Activated naive CD8-positive, alpha-beta T cell treated with anti-CD3 and anti-CD28 coated beads for 36 hours (primary cell): ENCODE results near the gene COL9A3. TPM values are rescaled to one million over a fixed set of nuclear protein-coding genes. Genes with fewer than 3 reads are reported as not detected.
"Not testable (repeated sequence)": the region's sequence is repeated elsewhere in the genome, so short reads cannot be mapped to it uniquely, and the experiment has no call there.

Source experiments
- DNase-seq: peaks from one replicate; pipeline ENCODE4 v3.0.0; 2021
- H3K27ac Mint-ChIP-seq: one replicate; pipeline ENCODE4 v1.8.0; 2022; ENCODE audit warnings: mild to moderate bottlenecking, moderate library complexity, mixed read lengths
- H3K27me3 Mint-ChIP-seq: one replicate; pipeline ENCODE4 v1.8.0; 2022; ENCODE audit warnings: mild to moderate bottlenecking, mixed read lengths
- H3K36me3 Mint-ChIP-seq: one replicate; pipeline ENCODE4 v1.8.0; 2021; ENCODE audit warnings: mild to moderate bottlenecking, mixed read lengths
- H3K4me1 Mint-ChIP-seq: one replicate; pipeline ENCODE4 v1.8.0; 2021; ENCODE audit warnings: mixed read lengths
- H3K4me3 Mint-ChIP-seq: one replicate; pipeline ENCODE4 v1.8.0; 2022; ENCODE audit warnings: mild to moderate bottlenecking, moderate library complexity, mixed read lengths
- H3K9me3 Mint-ChIP-seq: one replicate; pipeline ENCODE4 v1.8.0; 2022; ENCODE audit warnings: mixed read lengths
- total RNA-seq, 2 experiments: library from RNA; stranded (reverse); gene quantifications; one replicate each; pipeline ENCODE4 v1.2.3, GENCODE V29; 2021

COL9A3 gene
- total RNA-seq, 2 experiments from 2014 or later = 0.35 to 1.0 TPM

DNA sequence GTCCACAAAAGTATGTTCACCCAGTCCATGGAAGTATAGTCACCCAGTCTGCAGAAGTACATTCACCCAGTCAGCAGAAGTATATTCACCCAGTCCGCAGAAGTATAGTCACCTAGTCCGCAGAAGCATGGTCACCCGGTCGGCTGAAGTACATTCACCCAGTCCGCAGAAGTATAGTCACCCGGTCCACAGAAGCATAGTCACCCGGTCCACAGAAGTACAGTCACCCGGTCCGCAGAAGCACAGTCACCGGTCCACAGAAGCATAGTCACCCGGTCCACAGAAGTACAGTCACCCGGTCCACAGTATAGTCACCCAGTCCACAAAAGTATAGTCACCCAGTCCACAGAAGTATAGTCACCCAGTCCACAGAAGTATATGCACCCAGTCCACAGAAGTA lies 36.0 kb downstream of the COL9A3 start:
- Mint-ChIP-seq H3K4me3 (no peak overlapping the region), H3K27ac (no peak overlapping the region), H3K27me3 (no peaks in the 10 kb centered on the region), H3K36me3 (peaks cover 18% of the 10 kb centered on the region), H3K4me1 (peaks cover 2% of the 10 kb centered on the region), H3K9me3 (no peaks in the 10 kb centered on the region)
- no peak for DNase-seq

DNA sequence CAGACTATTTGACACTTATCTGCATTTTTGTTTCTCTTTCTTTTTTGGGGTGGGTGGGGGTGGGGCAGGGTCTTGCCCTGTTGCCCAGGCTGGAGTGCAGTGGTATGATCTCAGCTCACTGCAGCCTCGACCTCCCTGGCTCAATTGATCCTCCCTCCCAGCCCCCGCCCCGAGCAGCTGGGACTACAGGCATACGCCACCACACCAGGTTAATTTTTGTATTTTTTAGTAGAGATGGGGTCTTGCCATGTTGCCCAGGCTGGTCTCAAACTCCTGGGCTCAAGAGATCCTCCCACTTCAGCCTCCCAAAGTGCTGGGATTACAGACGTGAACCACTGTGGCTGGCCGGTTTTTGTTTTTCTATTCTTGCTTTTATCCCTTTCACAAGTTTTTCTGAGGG lies 36.5 kb downstream of the COL9A3 start:
- not testable (repeated sequence) for H3K27me3 Mint-ChIP-seq

GRCh38 chr20:62854121-62854520 lies 37.3 kb downstream of the COL9A3 start:
- Mint-ChIP-seq H3K9me3 (no peaks in the 10 kb centered on the region), H3K27ac (no peak overlapping the region), H3K4me3 (no peak overlapping the region), H3K27me3 (no peaks in the 10 kb centered on the region), H3K4me1 (peaks cover 7% of the 10 kb centered on the region), H3K36me3 (peaks cover 21% of the 10 kb centered on the region)
- no peak for DNase-seq

More for the DNA sequence above, 36.5 kb downstream of the COL9A3 start:
- peaks cover 21% of the 10 kb centered on the region for H3K36me3 Mint-ChIP-seq
- DNase-seq, H3K9me3 Mint-ChIP-seq, H3K4me3 Mint-ChIP-seq, H3K4me1 Mint-ChIP-seq, H3K27ac Mint-ChIP-seq: not testable (repeated sequence)

DNA sequence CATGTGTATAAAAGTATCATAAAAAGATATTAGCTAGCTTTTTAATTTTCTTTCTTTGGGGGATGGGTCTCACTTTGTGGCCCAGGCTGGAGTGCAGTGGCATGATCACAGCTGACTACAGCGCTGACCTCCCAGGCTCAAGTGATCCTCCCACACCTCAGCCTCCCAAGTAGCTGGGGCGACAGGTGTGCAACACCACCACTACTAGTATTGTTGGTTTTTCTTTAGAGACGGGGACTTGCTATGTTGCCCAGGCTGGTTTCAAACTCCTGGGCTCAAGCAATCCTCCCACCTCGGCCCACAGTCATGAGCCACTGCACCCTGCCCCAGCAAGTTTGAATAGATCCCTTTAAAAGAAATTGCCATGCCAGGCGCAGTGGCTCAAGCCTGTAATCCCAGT lies 38.3 kb downstream of the COL9A3 start:
- H3K9me3 Mint-ChIP-seq = no peaks in the 10 kb centered on the region
- no peak overlapping the region for H3K27ac Mint-ChIP-seq
- no peak overlapping the region for H3K4me3 Mint-ChIP-seq
- H3K27me3 Mint-ChIP-seq = no peaks in the 10 kb centered on the region
- peaks cover 17% of the 10 kb centered on the region for H3K4me1 Mint-ChIP-seq
- peaks cover 21% of the 10 kb centered on the region for H3K36me3 Mint-ChIP-seq
- DNase-seq = no peak

DNA sequence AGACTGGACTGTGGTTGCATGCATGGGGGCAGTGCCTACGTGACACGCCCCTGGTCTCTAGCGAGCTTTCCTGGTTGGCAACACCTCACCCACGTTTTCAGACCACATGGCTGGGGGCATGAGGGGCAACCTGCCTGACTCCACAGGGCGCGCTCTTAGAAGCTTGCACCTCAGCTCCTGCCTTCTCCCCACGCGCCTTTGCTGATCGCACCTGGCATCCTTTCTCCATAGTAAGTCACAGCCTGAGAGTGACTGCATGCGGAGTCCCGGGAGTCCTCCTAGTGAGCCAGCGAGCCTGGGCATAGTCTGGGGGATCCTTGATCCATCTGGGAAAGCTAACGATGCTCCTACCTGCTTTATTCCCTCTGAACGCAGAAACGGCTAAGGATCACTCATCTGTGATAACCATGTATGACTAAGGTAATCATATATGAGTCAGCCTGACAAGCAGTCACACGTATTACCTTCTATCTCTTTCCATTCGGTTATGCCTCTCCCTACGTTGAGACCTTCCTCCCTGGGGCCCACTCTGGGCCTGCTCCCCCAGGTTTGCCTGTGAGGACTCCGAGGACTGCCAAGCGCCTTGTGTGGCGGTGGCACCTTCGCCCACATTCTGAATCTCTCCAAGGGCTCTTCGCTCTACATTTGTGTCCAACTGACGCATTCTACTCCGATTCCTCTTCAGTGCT lies 40.2 kb downstream of the COL9A3 start:
- no peak overlapping the region for H3K27ac Mint-ChIP-seq
- no peaks in the 10 kb centered on the region for H3K27me3 Mint-ChIP-seq
- H3K9me3 Mint-ChIP-seq = no peaks in the 10 kb centered on the region
- no peak overlapping the region for H3K4me3 Mint-ChIP-seq
- DNase-seq = no peak
- peaks cover 23% of the 10 kb centered on the region for H3K36me3 Mint-ChIP-seq
- peaks cover 23% of the 10 kb centered on the region for H3K4me1 Mint-ChIP-seq

- H3K4me3 Mint-ChIP-seq = no peak overlapping the region
- peaks cover 3% of the 10 kb centered on the region for H3K9me3 Mint-ChIP-seq
- H3K27me3 Mint-ChIP-seq = no peaks in the 10 kb centered on the region
- no peak for DNase-seq
- peaks cover 23% of the 10 kb centered on the region for H3K4me1 Mint-ChIP-seq
- H3K27ac Mint-ChIP-seq = no peak overlapping the region
- peaks cover 17% of the 10 kb centered on the region for H3K36me3 Mint-ChIP-seq
Observed at GRCh38 chr20:62858058-62858830, 41.4 kb downstream of the COL9A3 start.

GRCh38 chr20:62859721-62860120 lies 42.9 kb downstream of the COL9A3 start:
- DNase-seq = no peak
- H3K4me1 Mint-ChIP-seq = peaks cover 23% of the 10 kb centered on the region
- peaks cover 3% of the 10 kb centered on the region for H3K9me3 Mint-ChIP-seq
- H3K27me3 Mint-ChIP-seq = no peaks in the 10 kb centered on the region
- peaks cover 16% of the 10 kb centered on the region for H3K36me3 Mint-ChIP-seq
- H3K4me3 Mint-ChIP-seq = peak overlapping the region; percentile 74
- no peak overlapping the region for H3K27ac Mint-ChIP-seq

- Mint-ChIP-seq H3K9me3 (peaks cover 3% of the 10 kb centered on the region), H3K4me3 (peak overlapping the region; percentile 74), H3K27me3 (no peaks in the 10 kb centered on the region), H3K36me3 (peaks cover 15% of the 10 kb centered on the region), H3K27ac (no peak overlapping the region), H3K4me1 (peaks cover 23% of the 10 kb centered on the region)
- no peak for DNase-seq
Observed at GRCh38 chr20:62860391-62860923, 43.6 kb downstream of the COL9A3 start.

DNA sequence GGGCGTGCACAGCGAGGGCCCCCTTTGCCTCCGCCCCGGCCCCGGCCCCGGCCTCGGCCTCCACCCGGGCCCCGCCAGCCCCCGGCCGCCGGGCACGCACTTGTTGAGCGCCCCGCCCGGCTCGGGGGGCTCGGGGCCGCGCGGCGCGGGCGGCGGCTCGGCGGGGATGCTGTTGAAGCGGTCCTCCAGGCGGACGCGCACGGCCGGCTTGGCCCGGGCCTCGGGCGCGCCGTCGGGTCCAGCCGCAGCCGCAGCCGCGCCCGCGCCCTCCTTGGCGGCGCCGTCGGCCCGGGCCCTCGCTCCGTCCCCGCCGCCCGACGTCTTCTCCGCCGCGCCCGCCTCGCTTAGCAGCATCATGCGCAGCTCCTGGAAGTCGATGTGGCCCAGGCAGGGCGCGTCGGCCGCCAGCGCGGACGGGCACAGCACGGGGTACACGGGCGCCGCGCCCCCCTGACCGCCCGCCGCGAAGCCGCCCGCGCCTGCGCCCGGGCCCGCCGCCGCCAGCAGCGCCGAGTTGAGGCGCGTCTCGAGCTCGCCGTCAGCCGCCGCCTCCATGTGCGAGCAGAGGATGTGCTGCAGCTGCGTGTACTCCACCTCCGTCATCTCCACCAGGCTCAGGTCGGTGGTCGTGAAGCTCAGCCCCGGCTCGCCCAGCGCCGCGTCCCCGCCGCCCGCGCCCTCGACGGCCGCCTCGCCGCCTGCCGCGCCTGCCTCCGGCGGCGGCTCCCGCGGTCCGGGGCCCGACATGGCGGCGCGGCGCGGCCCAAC lies 44.3 kb downstream of the COL9A3 start:
- Mint-ChIP-seq H3K27me3 (no peaks in the 10 kb centered on the region), H3K4me1 (peaks cover 23% of the 10 kb centered on the region), H3K36me3 (peaks cover 15% of the 10 kb centered on the region), H3K4me3 (peak overlapping the region; percentile 18), H3K27ac (no peak overlapping the region), H3K9me3 (peaks cover 3% of the 10 kb centered on the region)
- peak; percentile 60 for DNase-seq

DNA sequence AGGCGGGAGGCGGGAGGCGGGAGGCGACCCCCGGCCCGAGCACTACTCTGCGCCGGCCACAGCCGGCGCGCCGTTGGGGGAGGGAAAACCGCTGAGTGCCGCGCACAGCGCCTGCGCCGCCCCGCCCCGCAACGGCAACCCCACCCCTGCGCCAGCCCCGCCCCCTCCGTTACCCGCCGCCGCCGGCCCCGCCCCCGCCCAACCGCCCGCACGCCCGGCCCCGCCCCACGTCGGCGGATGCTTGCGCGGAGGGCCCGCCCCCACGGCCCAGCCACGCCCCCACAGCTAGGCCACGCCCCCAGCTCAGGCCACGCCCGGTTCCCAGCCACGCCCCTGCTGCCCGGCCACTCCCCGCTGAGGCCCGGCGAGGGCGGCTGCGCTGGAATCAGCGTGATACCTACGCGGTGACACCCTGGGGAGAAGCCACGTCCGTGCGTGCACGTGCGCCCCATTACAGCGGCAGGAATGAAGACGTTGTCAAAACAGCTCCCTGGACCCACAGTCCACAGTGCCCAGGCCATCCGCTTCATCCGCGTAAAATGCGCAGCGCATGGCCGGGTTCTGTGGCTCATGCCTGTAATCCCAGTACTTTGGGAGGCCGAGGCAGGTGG lies 45.0 kb downstream of the COL9A3 start, which contains the start of gene TCFL5:
Gene TCFL5 (minus strand): TSS at position 97 of the 611 bp plus-strand sequence. CDS start 152 bp downstream, outside the sequence.
- Mint-ChIP-seq H3K36me3 (peaks cover 13% of the 10 kb centered on the region), H3K27me3 (no peaks in the 10 kb centered on the region), H3K4me3 (peak within 1 kb of the TSS; percentile 74), H3K4me1 (peaks cover 23% of the 10 kb centered on the region), H3K27ac (no peak within 1 kb of the TSS), H3K9me3 (peaks cover 3% of the 10 kb centered on the region)
- DNase-seq = peak; percentile 93

DNA sequence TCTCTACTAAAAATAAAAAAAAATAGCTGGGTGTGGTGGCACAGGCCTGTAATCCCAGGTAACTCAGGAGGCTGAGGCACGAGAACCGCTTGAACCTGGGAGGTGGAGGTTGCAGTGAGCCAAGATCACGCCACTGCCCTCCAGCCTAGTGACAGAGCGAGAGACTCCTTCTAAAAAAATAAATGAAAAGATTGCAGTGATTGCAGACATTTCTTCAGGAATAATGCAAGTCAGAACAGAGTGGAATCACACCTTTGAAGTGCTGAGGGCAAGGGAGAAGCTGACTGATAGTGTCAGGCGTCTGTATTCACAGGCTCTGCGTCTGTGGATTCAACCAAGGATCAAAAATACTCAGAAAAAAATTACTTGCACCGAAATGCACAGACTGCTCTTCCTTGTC lies 47.4 kb downstream of the COL9A3 start:
- H3K4me1 Mint-ChIP-seq = peaks cover 16% of the 10 kb centered on the region
- no peaks in the 10 kb centered on the region for H3K27me3 Mint-ChIP-seq
- H3K27ac Mint-ChIP-seq = no peak overlapping the region

DNA sequence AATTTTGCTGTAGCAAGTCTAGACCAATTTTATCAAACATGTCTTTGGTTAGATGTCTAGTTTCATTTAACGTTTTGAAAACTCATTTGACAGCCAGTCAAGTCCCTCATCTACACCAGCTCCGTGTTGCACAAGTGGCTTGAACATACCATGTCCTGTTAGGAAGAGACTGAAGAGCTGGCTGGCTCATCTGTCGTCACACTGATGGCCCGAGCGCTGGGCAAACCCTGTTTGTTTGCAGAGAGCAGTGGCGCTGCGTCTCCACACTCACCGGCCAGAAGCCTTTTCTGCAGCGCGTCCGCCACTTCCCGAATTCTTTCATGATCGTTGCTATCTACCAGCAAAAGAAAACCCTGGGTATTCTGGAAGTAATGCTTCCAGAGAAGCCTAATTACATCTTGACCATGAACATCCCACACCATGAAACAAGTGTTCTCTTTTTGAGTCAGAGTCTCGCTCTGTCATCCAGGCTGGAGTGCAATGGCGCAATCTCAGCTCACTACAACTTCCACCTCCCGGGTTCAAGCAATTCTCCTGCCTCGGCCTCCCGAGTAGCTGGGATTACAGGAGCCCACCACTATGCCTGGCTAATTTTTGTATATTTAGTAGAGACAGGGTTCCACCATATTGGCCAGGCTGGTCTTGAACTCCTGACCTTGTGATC lies 55.5 kb downstream of the COL9A3 start:
- Mint-ChIP-seq H3K27me3 (no peaks in the 10 kb centered on the region), H3K9me3 (no peaks in the 10 kb centered on the region), H3K36me3 (no peaks in the 10 kb centered on the region), H3K4me1 (peaks cover 13% of the 10 kb centered on the region), H3K4me3 (no peak overlapping the region), H3K27ac (no peak overlapping the region)
- DNase-seq = no peak

More for the DNA sequence above, 47.4 kb downstream of the COL9A3 start:
- peaks cover 3% of the 10 kb centered on the region for H3K36me3 Mint-ChIP-seq
- no peak overlapping the region for H3K4me3 Mint-ChIP-seq
- H3K9me3 Mint-ChIP-seq = peaks cover 3% of the 10 kb centered on the region
- DNase-seq = no peak

DNA sequence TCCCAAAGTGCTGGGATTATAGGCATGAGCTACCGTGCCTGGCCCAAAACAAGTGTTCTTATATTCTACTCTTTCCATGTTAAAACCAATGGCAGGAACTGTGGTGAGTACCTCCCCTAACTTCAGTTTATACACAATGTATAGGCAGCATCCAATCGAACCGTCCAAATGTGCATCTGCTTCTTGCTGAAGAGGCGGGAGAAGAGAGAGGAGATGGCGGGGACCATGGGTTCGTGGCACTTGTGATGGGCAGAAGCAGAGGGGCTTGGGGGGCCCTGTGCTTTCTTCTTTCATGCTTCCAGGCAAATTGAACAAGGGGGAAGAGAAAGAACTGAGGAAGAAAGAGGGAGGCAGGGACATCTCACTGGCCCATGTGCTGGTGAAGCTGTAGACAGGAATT lies 56.0 kb downstream of the COL9A3 start:
- Mint-ChIP-seq H3K4me1 (peaks cover 13% of the 10 kb centered on the region), H3K27me3 (no peaks in the 10 kb centered on the region), H3K27ac (no peak overlapping the region), H3K9me3 (no peaks in the 10 kb centered on the region), H3K36me3 (no peaks in the 10 kb centered on the region), H3K4me3 (no peak overlapping the region)
- no peak for DNase-seq

GRCh38 chr20:62873280-62873679 lies 56.4 kb downstream of the COL9A3 start:
- Mint-ChIP-seq H3K36me3 (no peaks in the 10 kb centered on the region), H3K4me3 (no peak overlapping the region), H3K27ac (no peak overlapping the region), H3K27me3 (no peaks in the 10 kb centered on the region), H3K9me3 (no peaks in the 10 kb centered on the region), H3K4me1 (peaks cover 13% of the 10 kb centered on the region)
- DNase-seq = no peak
